ENCODE data around the gene FADS1.
A peak's percentile ranks its signal among the peaks of the same experiment; 100 is the strongest.

The FADS1 gene

DNA sequence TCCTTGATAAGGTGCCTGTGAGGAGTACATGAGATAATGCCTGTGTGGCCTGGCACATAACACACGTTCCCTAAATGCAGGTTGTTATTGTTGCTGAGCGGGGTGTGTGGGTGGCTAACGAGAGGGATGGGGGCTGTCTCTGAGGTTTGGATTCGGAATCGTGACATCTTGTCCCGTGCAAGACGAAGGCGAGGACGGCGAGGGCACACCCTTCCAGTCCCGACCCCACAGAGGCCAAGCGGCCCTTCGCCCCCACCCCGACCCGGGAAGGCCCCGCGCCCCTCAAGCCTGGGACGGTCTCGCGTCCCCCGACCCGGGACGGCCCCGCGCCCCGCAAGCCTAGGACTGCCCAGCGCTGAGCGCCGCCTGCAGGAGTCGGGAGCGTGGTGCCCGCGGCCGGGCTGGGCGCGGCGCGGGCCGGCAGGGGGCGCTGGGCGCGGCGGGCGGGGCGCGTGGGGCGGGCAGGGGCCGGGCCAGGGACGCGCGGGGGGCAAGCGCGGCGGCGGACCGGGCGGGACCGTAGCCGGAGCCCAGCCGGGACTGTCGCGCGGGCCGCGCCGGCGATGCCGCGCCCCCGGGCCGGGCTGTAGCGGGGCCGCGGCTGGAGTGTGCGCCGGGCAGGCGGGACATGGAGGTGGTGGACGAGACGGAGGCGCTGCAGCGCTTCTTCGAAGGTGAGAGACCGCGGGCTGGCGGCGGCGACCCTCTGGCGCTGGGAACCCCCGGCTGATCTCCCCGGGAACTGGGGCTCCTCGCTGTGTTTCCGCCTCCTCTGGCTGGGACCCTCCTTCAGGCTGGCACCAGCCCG lies 64.5 kb downstream of the FADS1 start, which contains the start of gene MYRF:
MYRF (plus strand) TSS at position 520 of the 808 bp plus-strand sequence; CDS start at position 629, 109 bp downstream.
- peaks cover 29% of the 10 kb centered on the region for H3K27me3 ChIP-seq (ENCODE audit: control insufficient read depth, insufficient read depth, low read length)
- peaks cover 74% of the 10 kb centered on the region for H3K4me1 ChIP-seq (ENCODE audit: control insufficient read depth, insufficient read depth, low read length)
- H3K27ac ChIP-seq (ENCODE audit: low read depth, low read length) = no peak within 1 kb of the TSS
- no peaks in the 10 kb centered on the region for H3K36me3 ChIP-seq (ENCODE audit: control insufficient read depth, insufficient read depth, low read length)
- peak within 1 kb of the TSS; percentile 69 for H3K4me3 ChIP-seq (ENCODE audit: low read depth, low read length)
- H3K9ac ChIP-seq (ENCODE audit: low read length) = peak within 1 kb of the TSS; percentile 66
- H3K9me3 ChIP-seq (ENCODE audit: control insufficient read depth, insufficient read depth, low read depth, low read length) = no peaks in the 10 kb centered on the region

DNA sequence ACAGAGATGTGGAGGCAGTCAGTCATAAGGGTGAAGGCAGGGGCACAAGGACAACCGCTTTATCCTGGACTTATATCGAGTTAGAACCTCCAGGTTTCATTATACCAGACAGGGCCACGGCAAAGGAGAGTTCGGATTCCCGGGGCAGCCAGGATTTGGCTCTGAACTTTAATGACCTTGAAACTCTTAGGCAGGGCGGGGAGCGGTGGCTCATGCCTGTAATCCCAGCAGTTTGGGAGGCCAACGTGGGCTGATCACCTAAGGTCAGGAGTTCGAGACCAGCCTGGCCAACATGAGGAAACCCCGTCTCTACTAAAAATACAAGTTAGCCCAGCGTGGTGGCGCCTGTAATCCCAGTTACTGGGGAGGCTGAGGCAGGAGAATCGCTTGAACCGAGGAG lies 65.4 kb downstream of the FADS1 start:
- Histone ChIP-seq H3K27ac (ENCODE audit: low read depth, low read length) (no peak overlapping the region), H3K4me1 (ENCODE audit: control insufficient read depth, insufficient read depth, low read length) (peaks cover 66% of the 10 kb centered on the region), H3K4me3 (ENCODE audit: low read depth, low read length) (no peak overlapping the region), H3K36me3 (ENCODE audit: control insufficient read depth, insufficient read depth, low read length) (no peaks in the 10 kb centered on the region), H3K9ac (ENCODE audit: low read length) (no peak overlapping the region), H3K27me3 (ENCODE audit: control insufficient read depth, insufficient read depth, low read length) (peaks cover 29% of the 10 kb centered on the region), H3K9me3 (ENCODE audit: control insufficient read depth, insufficient read depth, low read depth, low read length) (no peaks in the 10 kb centered on the region)

DNA sequence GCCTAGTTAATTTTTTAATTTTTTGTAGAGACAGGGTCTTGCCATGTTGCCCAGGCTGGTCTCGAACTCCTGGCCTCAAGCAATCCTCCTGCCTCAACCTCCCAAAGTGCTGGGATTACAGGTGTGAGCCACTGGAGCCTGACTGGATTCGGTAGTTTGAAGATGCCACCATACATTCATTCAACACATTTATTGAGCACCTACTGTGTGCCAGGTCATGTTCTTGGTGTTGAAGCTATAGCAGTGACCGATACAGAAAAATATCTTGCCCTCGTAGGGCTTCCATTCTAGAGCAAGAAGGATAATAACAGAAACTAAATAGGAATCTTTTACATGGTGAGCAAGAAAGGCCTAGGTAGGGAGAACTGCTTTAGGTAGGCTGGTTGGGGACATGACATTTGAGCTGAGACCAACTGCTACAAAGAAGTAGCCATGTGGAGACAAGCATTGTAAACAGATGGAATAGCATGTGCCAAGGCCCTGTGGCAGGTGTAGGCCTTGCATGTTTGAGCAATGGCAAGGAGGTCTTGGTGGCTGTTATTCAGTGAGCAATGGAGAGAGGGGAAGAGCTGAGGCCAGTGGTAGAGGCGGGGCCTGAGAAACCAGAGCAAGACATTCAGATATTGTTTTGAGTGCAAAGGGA lies 66.1 kb downstream of the FADS1 start:
- H3K4me3 ChIP-seq (ENCODE audit: low read depth, low read length) = no peak overlapping the region
- H3K27ac ChIP-seq (ENCODE audit: low read depth, low read length) = no peak overlapping the region
- peaks cover 29% of the 10 kb centered on the region for H3K27me3 ChIP-seq (ENCODE audit: control insufficient read depth, insufficient read depth, low read length)
- no peaks in the 10 kb centered on the region for H3K36me3 ChIP-seq (ENCODE audit: control insufficient read depth, insufficient read depth, low read length)
- H3K4me1 ChIP-seq (ENCODE audit: control insufficient read depth, insufficient read depth, low read length) = peaks cover 60% of the 10 kb centered on the region
- no peaks in the 10 kb centered on the region for H3K9me3 ChIP-seq (ENCODE audit: control insufficient read depth, insufficient read depth, low read depth, low read length)
- H3K9ac ChIP-seq (ENCODE audit: low read length) = no peak overlapping the region
